Dedifferentiated amniotic fluid mesenchymal stem cell (primary cell): ENCODE data around the gene STAT4.
"Not testable (repeated sequence)": the region's sequence is repeated elsewhere in the genome, so short reads cannot be mapped to it uniquely, and the experiment has no call there.

ENCODE experiments used
- DNase-seq: peaks from one replicate; pipeline ENCODE4 v3.0.0-alpha.2; 2016; ENCODE audit errors: extremely low spot score

Gene STAT4

DNA sequence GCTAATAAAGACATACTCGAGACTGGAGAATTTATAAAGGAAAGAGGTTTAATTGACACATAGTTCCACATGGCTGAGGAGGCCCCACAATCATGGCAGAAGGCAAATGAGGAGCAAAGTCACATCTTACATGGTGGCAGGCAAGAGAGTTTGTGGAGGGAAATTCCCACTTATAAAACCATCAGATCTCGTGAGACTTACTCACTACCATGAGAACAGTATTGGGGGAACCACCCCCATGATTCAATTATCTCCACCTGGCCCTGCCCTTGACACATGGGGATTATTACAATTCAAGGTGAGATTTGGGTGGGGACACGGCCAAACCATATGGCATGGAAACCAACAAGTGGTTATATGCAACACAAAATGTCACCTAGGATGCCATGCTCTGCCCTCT lies 155.5 kb downstream of the STAT4 start:
- not testable (repeated sequence) for DNase-seq

DNA sequence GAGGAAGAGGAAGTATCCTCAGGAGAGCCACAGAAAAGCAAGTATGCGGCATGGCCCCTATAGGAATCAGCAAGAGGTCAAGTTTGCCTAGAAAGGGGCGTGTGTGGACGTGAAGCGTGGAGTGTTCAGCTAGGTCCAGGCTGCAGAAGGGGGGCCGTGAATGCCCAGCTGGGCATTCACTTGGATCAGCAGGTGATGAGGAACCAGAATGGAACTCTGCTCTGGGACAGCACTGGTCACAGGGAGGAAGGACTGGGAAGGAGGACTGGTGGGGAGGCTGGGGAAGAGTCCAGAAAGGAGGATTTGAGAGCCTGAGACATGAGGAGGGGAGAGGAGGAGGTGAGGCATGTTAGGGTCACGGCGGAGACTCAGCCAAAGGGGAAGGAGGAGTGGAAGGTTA lies 156.6 kb downstream of the STAT4 start:
- DNase-seq = no peak

- no peak for DNase-seq
These were observed 157.5 kb downstream of the STAT4 start for GRCh38 chr2:190993292-190993643.

GRCh38 chr2:190990132-190990531 lies 160.7 kb downstream of the STAT4 start:
- DNase-seq = no peak

DNA sequence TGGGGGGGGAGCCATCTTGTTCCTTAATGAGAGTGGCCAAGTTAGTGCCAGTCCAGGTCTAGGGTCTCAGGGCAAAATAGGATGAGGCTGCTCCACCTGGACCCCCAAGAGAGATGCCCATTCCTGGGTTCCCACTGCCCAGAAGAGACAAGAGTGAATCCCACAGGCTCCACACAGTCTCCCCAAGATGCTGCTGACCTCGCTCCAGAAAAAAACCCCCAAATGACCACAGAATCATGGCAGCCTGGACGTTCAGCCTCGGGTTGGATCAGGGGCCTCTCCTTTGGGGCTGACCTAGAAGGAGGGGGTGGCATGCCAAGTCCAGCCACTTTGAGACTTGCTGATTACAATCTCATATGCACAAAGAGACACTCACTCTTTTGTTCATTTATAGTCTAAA lies 161.9 kb downstream of the STAT4 start:
- DNase-seq = no peak

GRCh38 chr2:190987938-190988337 lies 162.9 kb downstream of the STAT4 start:
- no peak for DNase-seq

DNA sequence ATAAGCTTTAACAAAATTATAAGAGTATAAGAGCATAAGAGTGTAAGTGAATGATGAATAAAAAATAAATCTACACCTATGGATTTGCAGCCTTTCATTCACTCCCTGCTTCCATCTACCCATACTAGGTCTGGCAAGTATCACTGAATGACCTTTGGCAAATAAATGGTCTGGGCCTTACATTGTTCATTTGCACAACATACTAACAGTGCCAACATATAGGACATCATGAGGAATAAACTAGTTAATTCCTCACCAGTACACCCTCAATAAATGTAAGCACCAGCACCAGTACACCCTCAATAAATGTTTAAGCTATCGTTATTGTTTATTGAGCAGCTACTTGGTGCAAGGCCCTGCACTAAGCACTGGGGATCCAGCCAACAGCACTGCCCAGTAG lies 163.7 kb downstream of the STAT4 start:
- no peak for DNase-seq

DNA sequence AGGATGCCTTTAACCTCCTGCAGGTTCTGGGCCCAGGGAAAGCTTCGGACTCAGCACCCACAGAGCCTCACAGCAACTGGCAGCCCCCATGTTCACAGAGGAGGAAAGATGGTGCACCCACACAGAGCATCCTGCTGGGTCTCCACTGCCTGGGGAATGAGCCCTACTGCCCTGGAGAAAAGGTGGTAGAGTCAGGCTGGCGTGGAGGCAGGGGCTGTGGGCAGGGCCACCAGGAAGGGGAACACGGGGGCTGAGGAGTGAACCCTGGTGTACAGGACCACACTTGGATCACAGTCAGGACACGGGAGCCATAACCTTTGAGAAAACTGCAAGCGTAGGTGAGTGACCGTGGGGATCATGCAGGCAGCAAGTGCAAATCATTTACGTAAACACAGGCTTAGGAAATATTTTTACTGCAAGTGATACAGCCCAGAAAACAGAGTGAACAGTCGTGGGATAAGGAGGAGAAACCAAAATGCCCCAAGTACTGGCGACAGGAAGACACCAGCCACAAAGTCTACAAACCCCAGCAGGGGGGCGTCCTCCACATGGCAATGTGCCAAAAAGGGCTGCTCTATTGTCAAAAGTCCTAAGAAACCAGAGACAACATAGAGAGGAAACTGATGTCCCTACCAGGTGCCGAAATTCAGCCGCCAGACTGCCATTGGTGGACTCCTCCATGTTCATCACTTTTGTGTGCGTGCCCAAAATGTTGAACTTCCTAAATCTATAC lies 164.4 kb downstream of the STAT4 start:
- DNase-seq = no peak

DNA sequence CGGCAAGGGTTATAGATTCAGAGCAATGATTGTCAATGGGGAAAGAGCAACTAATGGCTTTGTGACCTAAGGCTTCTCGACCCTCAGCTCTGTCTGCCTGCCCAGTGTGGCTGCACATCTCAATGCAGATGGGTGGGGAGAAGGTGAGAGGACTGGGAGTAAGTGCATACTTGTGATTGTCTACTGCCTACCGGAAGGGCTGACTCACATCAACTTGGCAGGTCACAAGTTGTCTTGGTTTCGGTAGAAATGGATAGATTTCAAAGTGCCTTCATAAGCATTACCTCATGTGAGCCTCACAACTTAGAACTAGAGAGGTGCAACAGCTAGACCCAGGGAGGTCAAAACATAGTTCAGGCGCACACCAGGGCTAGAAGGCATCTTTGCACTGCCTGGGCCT lies 166.2 kb downstream of the STAT4 start:
- DNase-seq = no peak

DNA sequence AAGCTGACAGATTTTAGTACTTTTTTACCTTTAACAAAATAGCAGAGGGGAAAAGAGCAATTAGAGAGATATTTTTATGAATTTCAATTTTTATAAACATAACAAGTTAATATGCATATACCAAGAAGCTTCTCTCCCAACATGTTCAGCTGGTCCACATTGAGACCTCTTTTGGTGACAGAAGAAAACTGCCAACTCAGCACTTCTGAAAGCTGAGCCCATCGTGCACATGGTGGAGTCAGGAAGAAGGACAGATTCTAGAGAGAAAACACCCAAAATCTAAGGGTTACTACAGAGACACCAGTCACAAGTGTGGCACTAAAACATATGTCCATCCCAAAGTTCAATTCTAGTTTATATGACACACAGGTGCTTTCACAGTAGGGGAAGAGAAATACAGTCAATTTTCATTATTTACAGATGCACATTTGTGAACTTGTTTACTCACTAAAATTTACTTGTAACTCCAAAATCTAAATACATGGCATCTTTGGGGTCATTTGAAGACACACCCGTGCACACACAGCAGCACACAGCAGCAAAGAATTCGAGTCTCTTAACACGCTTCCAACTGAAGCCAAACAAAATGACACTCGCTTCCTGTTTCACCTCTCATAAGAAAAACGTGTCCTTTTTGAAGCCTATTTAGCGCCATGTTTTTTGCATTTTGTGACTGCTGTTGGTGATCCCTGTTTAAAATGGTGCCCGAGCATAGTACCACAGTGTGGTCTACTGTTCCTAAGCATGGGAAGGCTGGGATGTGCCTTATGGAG lies 168.3 kb downstream of the STAT4 start:
- no peak for DNase-seq

DNA sequence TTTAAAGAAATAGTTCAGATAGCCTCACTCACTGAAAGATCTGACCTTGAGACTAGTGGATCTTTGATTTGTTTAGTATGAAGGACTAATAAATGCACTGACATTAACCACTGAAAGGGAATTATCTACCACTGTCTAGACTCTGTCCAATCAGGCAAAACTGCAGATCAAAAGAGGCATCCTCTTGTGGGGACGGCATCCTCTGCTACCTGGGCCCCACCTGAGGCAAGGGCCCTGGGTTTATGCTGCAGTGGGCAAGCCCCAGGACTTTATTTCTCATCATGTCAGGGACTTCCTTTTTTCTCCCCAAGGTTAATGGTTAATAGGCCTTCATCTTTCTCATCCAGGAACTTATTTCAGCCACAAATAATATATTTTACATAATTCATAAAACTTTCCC lies 169.1 kb downstream of the STAT4 start:
- DNase-seq = no peak

GRCh38 chr2:190981333-190981732 lies 169.5 kb downstream of the STAT4 start:
- no peak for DNase-seq

DNA sequence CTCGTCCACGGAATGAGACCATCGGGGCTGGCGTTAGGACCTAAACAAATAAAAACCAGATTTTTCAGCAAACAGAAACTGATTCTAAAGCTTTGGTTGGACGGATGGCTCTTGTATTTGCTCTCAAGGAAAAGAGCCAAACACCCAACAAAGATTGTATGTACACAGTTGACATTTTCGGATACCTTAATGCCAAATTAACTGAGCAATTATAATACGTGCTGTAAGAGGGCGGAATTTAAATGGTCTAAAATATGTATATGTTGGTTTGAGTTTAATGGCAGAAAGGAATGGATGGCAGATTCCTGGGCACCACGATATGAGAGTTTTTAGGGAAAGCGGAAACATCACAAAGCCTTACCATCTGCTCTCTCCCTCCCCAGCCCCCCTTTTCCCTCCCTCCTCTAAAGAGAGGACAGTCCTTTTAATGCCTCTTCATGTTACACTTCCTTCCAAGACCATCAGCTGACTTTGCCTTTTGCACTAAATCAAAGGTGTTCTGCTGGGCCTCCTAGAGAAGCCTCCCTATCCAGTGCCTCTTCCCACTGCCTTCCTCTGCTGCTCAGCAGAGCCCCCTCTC lies 170.1 kb downstream of the STAT4 start:
- no peak for DNase-seq

DNA sequence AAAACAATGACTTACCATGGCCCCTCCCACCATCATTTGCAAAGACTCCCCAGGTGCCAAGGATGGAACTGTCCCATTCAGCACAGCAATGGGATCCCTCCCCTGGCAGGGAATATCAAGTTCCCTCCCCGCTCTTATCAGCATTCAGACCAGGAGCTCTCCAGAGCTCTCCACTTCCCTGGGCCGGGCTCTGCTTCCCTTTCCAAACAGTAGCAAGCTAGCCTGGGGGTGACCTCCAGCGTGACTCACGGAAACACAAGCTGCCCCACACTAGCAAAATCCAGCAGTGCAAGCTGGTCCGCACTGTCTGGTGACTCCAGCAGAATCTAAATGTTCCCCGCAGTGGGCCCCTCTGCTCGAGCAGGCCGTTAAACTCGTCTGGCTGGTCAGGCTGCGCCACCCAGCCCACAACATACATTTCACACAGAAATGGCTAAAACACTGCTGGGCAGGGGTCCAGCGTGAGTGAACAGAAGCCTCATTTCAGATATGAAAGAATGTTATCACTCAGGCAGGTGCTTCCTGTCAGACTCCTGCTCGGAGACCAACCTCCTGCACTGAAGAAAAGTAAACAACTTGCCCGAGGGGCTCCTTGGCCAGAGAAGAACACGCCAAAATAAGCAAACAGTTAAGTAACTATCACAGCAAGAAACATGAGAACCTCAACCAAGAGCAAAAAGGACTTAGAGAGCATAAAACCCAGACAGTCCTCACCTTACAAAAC lies 170.7 kb downstream of the STAT4 start:
- DNase-seq = no peak
